K562 (cell line): ENCODE data around the gene TLCD1. TPM values are rescaled to one million over a fixed set of nuclear protein-coding genes. Genes with fewer than 3 reads are reported as not detected.
A peak's percentile ranks its signal among the peaks of the same experiment; 100 is the strongest.

ENCODE experiments used
- BHLHE40 ChIP-seq: IDR thresholded peaks from 2 replicates; pipeline ENCODE4 v1.6.1; 2011; ENCODE audit warnings: low read length, improper control_type of control experiment
- BRD9 ChIP-seq: fragments of 450-650 bp; IDR thresholded peaks from 2 replicates; pipeline ENCODE4 v1.6.1; 2018; ENCODE audit warnings: low read depth; ENCODE audit not compliant: partially characterized antibody
- CGGBP1 ChIP-seq: fragments of 250-450 bp; sonication (Bioruptor Pico); IDR thresholded peaks from 2 replicates; pipeline ENCODE4 v1.9.0; 2021; ENCODE audit warnings: mild to moderate bottlenecking
- DACH1 ChIP-seq: fragments of 450-650 bp; IDR thresholded peaks from 2 replicates; pipeline ENCODE4 v1.6.1; 2018; ENCODE audit not compliant: partially characterized antibody
- FOXK2 ChIP-seq, 2 experiments: fragments of 450-650 bp; IDR thresholded peaks in 1 of 2; conservative IDR thresholded peaks in 1 of 2; 2 replicates each; pipeline ENCODE4 v1.6.1; 2016; ENCODE audit warnings: low read depth in 2 of 2, mild to moderate bottlenecking in 1 of 2
- GATA2 ChIP-seq: sonication (generic); formaldehyde crosslinking; IDR thresholded peaks from 2 replicates; pipeline ENCODE4 v1.4.0; 2020; ENCODE audit warnings: mild to moderate bottlenecking, missing genetic modification reagents
- GATAD2B ChIP-seq: fragments of 450-650 bp; IDR thresholded peaks from 2 replicates; pipeline ENCODE4 v1.6.1; 2017; ENCODE audit warnings: mild to moderate bottlenecking, borderline replicate concordance
- GTF2F1 ChIP-seq: IDR thresholded peaks from 2 replicates; pipeline ENCODE4 v1.6.1; 2011; ENCODE audit warnings: low read depth, low read length, improper control_type of control experiment
- HDAC1 ChIP-seq, 2 experiments: fragments of 450-650 bp; IDR thresholded peaks; 2 replicates each; pipeline ENCODE4 v1.6.1; 2016 to 2017; ENCODE audit warnings: inconsistent platforms in 1 of 2, mild to moderate bottlenecking in 1 of 2, moderate library complexity in 1 of 2
- MLX ChIP-seq, 2 experiments: fragments of 450-650 bp in 1 of 2; sonication (generic) in 1 of 2; formaldehyde crosslinking; conservative IDR thresholded peaks; 2 replicates each; pipeline versions ENCODE4 v1.4.0 to v1.8.1; 2020 to 2022; ENCODE audit warnings: mild to moderate bottlenecking in 1 of 2, missing genetic modification reagents in 1 of 2
- NFE2 ChIP-seq: IDR thresholded peaks from 2 replicates; pipeline ENCODE4 v1.6.1; 2014; ENCODE audit warnings: antibody characterized with exemption, low read depth
- RBM34 ChIP-seq: fragments of 200-400 bp; formaldehyde crosslinking; IDR thresholded peaks from 2 replicates; pipeline ENCODE4 v1.6.1; 2018; ENCODE audit warnings: low read length, borderline replicate concordance; ENCODE audit not compliant: insufficient read depth
- SAFB2 ChIP-seq: fragments of 200-400 bp; formaldehyde crosslinking; IDR thresholded peaks from 2 replicates; pipeline ENCODE4 v1.6.1; 2018; ENCODE audit warnings: borderline replicate concordance, low read length, low read depth, moderate library complexity; ENCODE audit not compliant: severe bottlenecking
- SP2 ChIP-seq: IDR thresholded peaks from 2 replicates; pipeline ENCODE4 v1.6.1; 2011; ENCODE audit warnings: mild to moderate bottlenecking, low read depth, low read length, moderate library complexity; ENCODE audit not compliant: poor library complexity, severe bottlenecking; ENCODE audit errors: extremely low read depth
- TCFL5 ChIP-seq: fragments of 250-450 bp; sonication (Bioruptor Pico); conservative IDR thresholded peaks from 2 replicates; pipeline ENCODE4 v1.6.1; 2021; ENCODE audit warnings: mild to moderate bottlenecking, moderate library complexity, matching md5 sums
- THRB ChIP-seq: fragments of 450-650 bp; formaldehyde crosslinking; conservative IDR thresholded peaks from 2 replicates; pipeline ENCODE4 v1.4.0; 2022; ENCODE audit warnings: mild to moderate bottlenecking, missing genetic modification characterization
- UBTF ChIP-seq, 2 experiments: IDR thresholded peaks; 2 replicates each; pipeline ENCODE4 v1.6.1; 2012; ENCODE audit warnings: improper control_type of control experiment in 2 of 2, low read depth in 2 of 2, low read length in 2 of 2, borderline replicate concordance in 1 of 2
- XRCC4 ChIP-seq: IDR thresholded peaks from one replicate; pipeline ENCODE4 v1.6.1; 2011; ENCODE audit not compliant: insufficient read depth, insufficient read length; ENCODE audit errors: extremely low read depth
- ZNF24 ChIP-seq: fragments of 450-650 bp; IDR thresholded peaks from 2 replicates; pipeline ENCODE4 v1.6.1; 2016
- ZNF398 ChIP-seq: fragments of 250-450 bp; sonication (Bioruptor Pico); IDR thresholded peaks from 2 replicates; pipeline ENCODE4 v1.8.0; 2021; ENCODE audit warnings: moderate library complexity, mild to moderate bottlenecking, inconsistent platforms
- ZNF507 ChIP-seq: conservative IDR thresholded peaks from 2 replicates; pipeline ENCODE4 v1.6.1; 2017; ENCODE audit warnings: missing genetic modification characterization, missing compliant biosample characterization
- polyA plus RNA-seq, 8 experiments: library from polyadenylated mRNA; depleted of rRNA in 4 of 8; stranded (reverse) in 5 of 8; unstranded in 3 of 8; fragments of >200 nt; fragmentation: Nextera tagmentation in 2 of 8; fragmentation: Illumina TruSeq in 1 of 8; extraction: Ambion mirVana in 2 of 8; extraction: Trizol in 1 of 8; gene quantifications; 2 replicates each; pipeline versions ENCODE4 v1.2.1 to v1.2.3, GENCODE V29; 2011 to 2014; ENCODE audit warnings: inconsistent platforms in 1 of 8, missing spikeins in 1 of 8
- total RNA-seq, 7 experiments: library from RNA; depleted of rRNA in 6 of 7; stranded (reverse); fragments of >200 nt in 6 of 7; fragmentation: Illumina TruSeq in 2 of 7; extraction: Trizol in 2 of 7; gene quantifications; 2 replicates each; pipeline versions ENCODE4 v1.2.1 to v1.2.3, GENCODE V29; 2011 to 2021; ENCODE audit warnings: low replicate concordance in 1 of 7

Gene TLCD1
- total and polyA plus RNA-seq, 9 of the 15 experiments (the other 6 are each of a cell fraction or from before 2014, with no cell fraction given), result 6.8 to 37.7 (median 21.7) TPM

GRCh38 chr17:28726627-28727491 lies 826 bp upstream of the TLCD1 start (continued):
- TF ChIP-seq FOXK2 (conservative IDR thresholded peaks at IDR 0.05 in 1 of 2, IDR thresholded peaks at IDR 0.05 in 1 of 2; ENCODE audit: low read depth in 2 of 2) (peak; percentile 28 to 48; a peak in 2 of 4 replicates), ZNF398 (no peak), ZNF24 (peak; percentile 72; the same call in 1 of the 2 replicates), SAFB2 (no peak), CGGBP1 (CRISPR knock-in tag) (no peak), TCFL5 (no peak), GATAD2B (no peak), NFE2 (no peak; the same call in 1 of the 2 replicates), XRCC4 (no peak), ZNF507 (tag) (no peak), HDAC1 (IDR thresholded peaks at IDR 0.05) (peak in 1 of 2 experiments; percentile 89; a peak in 2 of 4 replicates), DACH1 (no peak), UBTF (IDR thresholded peaks at IDR 0.05; ENCODE audit: borderline replicate concordance in 1 of 2, low read depth in 2 of 2, low read length in 2 of 2) (no peak), SP2 (no peak), MLX (CRISPR knock-in tag; conservative IDR thresholded peaks at IDR 0.05) (no peak), GTF2F1 (no peak), RBM34 (no peak), THRB (no peak), BHLHE40 (peak; percentile 64), GATA2 (no peak), BRD9 (peak; percentile 50)
